A549 (cell line): ENCODE data around the gene LAMB2. TPM values are rescaled to one million over a fixed set of nuclear protein-coding genes. Genes with fewer than 3 reads are reported as not detected.
A peak's percentile ranks its signal among the peaks of the same experiment; 100 is the strongest.

Source experiments
- ATAC-seq, 2 experiments: fragments of 200-7000 bp in 1 of 2; fragments of >200 bp in 1 of 2; cut with Nextera tagmentation in 1 of 2; cut with Tn5 transposase in 1 of 2; 3 replicates each; pipeline versions ENCODE4 v1.8.0 to v1.9.1; 2018 to 2020; ENCODE audit warnings: mild to moderate bottlenecking in 1 of 2, moderate library complexity in 1 of 2
- CTCF ChIA-PET: fragments of 300-600 bp; sonication (Branson Sonifier 250); formaldehyde crosslinking; extraction: SDS; loops from one replicate; lab custom pipeline; 2021; ENCODE audit warnings: antibody characterized with exemption, inconsistent platforms; lab: Yijun Ruan, JAX
- POLR2A ChIA-PET: fragments of 350-600 bp; formaldehyde crosslinking; extraction: SDS; loops from one replicate; lab custom pipeline; 2021; ENCODE audit warnings: antibody characterized with exemption, inconsistent platforms; lab: Yijun Ruan, JAX
- DNase-seq, 2 experiments: peaks; one replicate each; pipeline versions ENCODE4 v3.0.0 to v3.0.0-alpha.2; 2011 to 2016; ENCODE audit warnings: low read depth in 1 of 2, low spot score in 1 of 2
- FAIRE-seq: peaks from 2 replicates; lab custom pipeline; 2011; peaks lifted over from hg19 to GRCh38; lab: Jason Lieb, UNC
- H3K27ac ChIP-seq, 2 experiments: fragments of >200 bp; sonication (Bioruptor Twin); formaldehyde crosslinking; 3 replicates each; pipeline ENCODE4 v1.5.1; 2016 to 2017
- H3K4me1 ChIP-seq: fragments of >200 bp; sonication (Bioruptor Twin); formaldehyde crosslinking; 3 replicates; pipeline ENCODE4 v1.6.1; 2016
- H3K4me2 ChIP-seq: fragments of >200 bp; sonication (Bioruptor Twin); formaldehyde crosslinking; 3 replicates; pipeline ENCODE4 v1.6.1; 2016
- H3K4me3 ChIP-seq: fragments of >200 bp; sonication (Bioruptor Twin); formaldehyde crosslinking; 3 replicates; pipeline ENCODE4 v1.5.1; 2016
- H3K9me3 ChIP-seq: fragments of >200 bp; sonication (Bioruptor Twin); formaldehyde crosslinking; 3 replicates; pipeline ENCODE4 v1.6.1; 2016
- ATOH8 ChIP-seq: fragments of 250-450 bp; sonication (Bioruptor Pico); IDR thresholded peaks from 2 replicates; pipeline ENCODE4 v1.5.0; 2020; ENCODE audit warnings: low read depth, mild to moderate bottlenecking, moderate library complexity
- BCL3 ChIP-seq: fragments of >200 bp; sonication (Bioruptor Twin); formaldehyde crosslinking; IDR thresholded peaks from 3 replicates; pipeline ENCODE4 v1.6.1; 2016
- BHLHE40 ChIP-seq: IDR thresholded peaks from 2 replicates; pipeline ENCODE4 v1.6.1; 2012; ENCODE audit warnings: low read depth, low read length, inconsistent platforms
- CBX2 ChIP-seq: fragments of 200-600 bp; sonication (generic); IDR thresholded peaks from 2 replicates; pipeline ENCODE4 v1.6.1; 2016; ENCODE audit warnings: low read depth, mild to moderate bottlenecking, borderline replicate concordance
- CBX8 ChIP-seq: fragments of 200-600 bp; sonication (generic); IDR thresholded peaks from 2 replicates; pipeline ENCODE4 v1.6.1; 2016
- E2F6 ChIP-seq: IDR thresholded peaks from 2 replicates; pipeline ENCODE4 v1.6.1; 2012; ENCODE audit warnings: low read depth, borderline replicate concordance
- EHMT2 ChIP-seq: fragments of 200-600 bp; sonication (generic); IDR thresholded peaks from 2 replicates; pipeline ENCODE4 v1.6.1; 2016; ENCODE audit warnings: antibody characterized with exemption, low read depth, mild to moderate bottlenecking, moderate library complexity
- FOSB ChIP-seq: fragments of 250-450 bp; sonication (Bioruptor Pico); IDR thresholded peaks from 2 replicates; pipeline ENCODE4 v1.5.0; 2020; ENCODE audit warnings: mild to moderate bottlenecking, moderate library complexity
- FOSL2 ChIP-seq, 2 experiments: fragments of 450-650 bp in 1 of 2; fragments of >200 bp in 1 of 2; sonication (Bioruptor Twin) in 1 of 2; formaldehyde crosslinking; IDR thresholded peaks; 2 replicates each; pipeline versions ENCODE4 v1.5.0 to v1.6.1; 2016 to 2020; ENCODE audit warnings: mild to moderate bottlenecking in 1 of 2, moderate library complexity in 1 of 2
- FOXS1 ChIP-seq: fragments of 250-450 bp; sonication (Bioruptor Pico); IDR thresholded peaks from 2 replicates; pipeline ENCODE4 v1.5.0; 2020; ENCODE audit warnings: mild to moderate bottlenecking, moderate library complexity
- HDAC2 ChIP-seq: fragments of 200-600 bp; sonication (generic); IDR thresholded peaks from 2 replicates; pipeline ENCODE4 v1.6.1; 2016
- HES2 ChIP-seq: fragments of >200 bp; sonication (Bioruptor Twin); formaldehyde crosslinking; IDR thresholded peaks from 2 replicates; pipeline ENCODE4 v1.6.1; 2016
- HEYL ChIP-seq: fragments of 250-450 bp; sonication (Bioruptor Pico); IDR thresholded peaks from 2 replicates; pipeline ENCODE4 v1.8.0; 2021; ENCODE audit warnings: mild to moderate bottlenecking, moderate library complexity
- HMGXB4 ChIP-seq: fragments of 250-450 bp; sonication (Bioruptor Pico); IDR thresholded peaks from 2 replicates; pipeline ENCODE4 v1.5.0; 2021; ENCODE audit warnings: mild to moderate bottlenecking, moderate library complexity, borderline replicate concordance
- HOXB5 ChIP-seq: fragments of 250-450 bp; sonication (Bioruptor Pico); IDR thresholded peaks from 2 replicates; pipeline ENCODE4 v1.5.0; 2020; ENCODE audit warnings: mild to moderate bottlenecking, moderate library complexity
- JUN ChIP-seq, 2 experiments: fragments of >200 bp; sonication (Bioruptor Twin); formaldehyde crosslinking; IDR thresholded peaks; 2 replicates in 1 of 2; 3 replicates in 1 of 2; pipeline ENCODE4 v1.6.1; 2016 to 2017
- JUNB ChIP-seq: fragments of >200 bp; sonication (Bioruptor Twin); formaldehyde crosslinking; IDR thresholded peaks from 2 replicates; pipeline ENCODE4 v1.6.1; 2016
- KDM1A ChIP-seq: fragments of 200-600 bp; sonication (generic); IDR thresholded peaks from 2 replicates; pipeline ENCODE4 v1.6.1; 2016; ENCODE audit warnings: low read depth, mild to moderate bottlenecking
- MAFK ChIP-seq: fragments of 450-650 bp; IDR thresholded peaks from 2 replicates; pipeline ENCODE4 v1.6.1; 2014; ENCODE audit not compliant: partially characterized antibody
- NFE2L2 ChIP-seq: fragments of 150-350 bp; conservative IDR thresholded peaks from 2 replicates; pipeline ENCODE4 v1.6.1; 2014; ENCODE audit warnings: low read length
- NPAS2 ChIP-seq: fragments of 250-450 bp; sonication (Bioruptor Pico); IDR thresholded peaks from 2 replicates; pipeline ENCODE4 v1.8.0; 2022; ENCODE audit warnings: mild to moderate bottlenecking, moderate library complexity, borderline replicate concordance
- PHF8 ChIP-seq: fragments of 200-600 bp; sonication (generic); IDR thresholded peaks from 2 replicates; pipeline ENCODE4 v1.6.1; 2016; ENCODE audit warnings: low read depth, mild to moderate bottlenecking, antibody characterized with exemption, moderate library complexity, borderline replicate concordance
- POLR2A ChIP-seq: IDR thresholded peaks from 2 replicates; pipeline ENCODE4 v1.6.1; 2012; ENCODE audit warnings: mild to moderate bottlenecking, low read length
- RAD21 ChIP-seq, 2 experiments: fragments of >200 bp in 1 of 2; sonication (Bioruptor Twin) in 1 of 2; formaldehyde crosslinking in 1 of 2; IDR thresholded peaks in 1 of 2; conservative IDR thresholded peaks in 1 of 2; 2 replicates in 1 of 2; 3 replicates in 1 of 2; pipeline ENCODE4 v1.6.1; 2012 to 2018; ENCODE audit warnings: inconsistent platforms in 1 of 2
- RCOR1 ChIP-seq: fragments of 150-350 bp; IDR thresholded peaks from 2 replicates; pipeline ENCODE4 v1.6.1; 2014; ENCODE audit warnings: antibody characterized with exemption, low read length, low read depth
- SREBF2 ChIP-seq: fragments of 450-650 bp; IDR thresholded peaks from 2 replicates; pipeline ENCODE4 v1.6.1; 2014; ENCODE audit warnings: mild to moderate bottlenecking, moderate library complexity
- TP53 ChIP-seq: fragments of 250-450 bp; sonication (Bioruptor Pico); IDR thresholded peaks from 2 replicates; pipeline ENCODE4 v1.5.0; 2021; ENCODE audit warnings: mild to moderate bottlenecking, moderate library complexity
- ZFP36 ChIP-seq: fragments of 450-650 bp; IDR thresholded peaks from 2 replicates; pipeline ENCODE4 v1.6.1; 2014; ENCODE audit warnings: borderline replicate concordance; ENCODE audit not compliant: partially characterized antibody
- ZSCAN20 ChIP-seq: fragments of 250-450 bp; sonication (Bioruptor Pico); IDR thresholded peaks from 2 replicates; pipeline ENCODE4 v1.8.0; 2022; ENCODE audit warnings: mild to moderate bottlenecking, moderate library complexity
- WGBS: methylation state at CpG from one replicate; pipeline ENCODE4 v1.1.6; 2017; ENCODE audit errors: missing lambda C conversion rate; 5-methylcytosine and 5-hydroxymethylcytosine counted together
- polyA plus RNA-seq, 4 experiments: library from polyadenylated mRNA; depleted of rRNA in 3 of 4; stranded (reverse); fragments of >200 nt; fragmentation: RNase III in 1 of 4; extraction: RNeasy Plus Mini Kit Qiagen cat#74134 plus additional on column Dnase treatment in 1 of 4; gene quantifications; 2 replicates in 3 of 4; 3 replicates in 1 of 4; pipeline ENCODE4 v1.2.3, GENCODE V29; 2011 to 2017

The LAMB2 gene
- polyA plus RNA-seq, 2 of the 4 experiments (the other 2 are of a cell fraction), result 87.3 to 146 TPM

- TF ChIP-seq NFE2L2, result no peak
Measured at GRCh38 chr3:49120438-49121131, 12.3 kb downstream of the LAMB2 start, which contains the start of gene USP19 (continued).

GRCh38 chr3:49120096-49120437 lies 12.8 kb downstream of the LAMB2 start:
- ChIA-PET POLR2A (interaction anchor here (1.0 to 1.4 kb wide), 5 partner anchors 9 to 91 kb away, joined by 3 to 12 read pairs (median 5); partner anchors contain the start of genes IMPDH2 and QRICH1), CTCF (interaction anchor here (1.7 kb wide), 1 partner anchor 25 kb away, joined by 7 read pairs; no protein-coding TSS in a partner anchor)
- Histone ChIP-seq H3K4me1 (peaks cover 14% of the 10 kb centered on the region), H3K4me3 (peak overlapping the region; percentile 93), H3K9me3 (no peaks in the 10 kb centered on the region), H3K4me2 (peak overlapping the region; percentile 93), H3K27ac (peak overlapping the region; percentile 93 to 99)
- 0% methylated on average over 1 of the region's 9 CpGs for WGBS
- DNase-seq, result peak in 1 of 2 experiments; percentile 17
- TF ChIP-seq ZFP36, result no peak
- no peak for TF ChIP-seq ZSCAN20 (CRISPR knock-in tag)
- no peak for TF ChIP-seq RCOR1
- no peak for TF ChIP-seq POLR2A
- no peak for TF ChIP-seq BCL3
- TF ChIP-seq HES2, result no peak
- no peak for TF ChIP-seq NFE2L2
- no peak for TF ChIP-seq HDAC2
- TF ChIP-seq FOSB (CRISPR knock-in tag), result no peak
- TF ChIP-seq ATOH8 (CRISPR knock-in tag), result no peak
- no peak for TF ChIP-seq MAFK
- no peak for TF ChIP-seq BHLHE40
- TF ChIP-seq PHF8, result no peak
- TF ChIP-seq SREBF2, result no peak
- TF ChIP-seq HOXB5 (CRISPR knock-in tag), result no peak
- FAIRE-seq, result no peak
- peak; percentile 4 to 11; a peak in 3 of 6 replicates for ATAC-seq

- 44% methylated on average over 2 of the region's 3 CpGs for WGBS
- CTCF ChIA-PET, result interaction anchor here (1.7 kb wide), 1 partner anchor 25 kb away, joined by 7 read pairs; no protein-coding TSS in a partner anchor
Measured at GRCh38 chr3:49119439-49119838, 13.4 kb downstream of the LAMB2 start.

More at GRCh38 chr3:49119439-49119838, 13.4 kb downstream of the LAMB2 start:
- Histone ChIP-seq H3K9me3 (no peaks in the 10 kb centered on the region), H3K4me3 (peak overlapping the region; percentile 93), H3K4me1 (peaks cover 14% of the 10 kb centered on the region), H3K27ac (peak overlapping the region; percentile 93 to 99; a peak in 4 of 6 replicates), H3K4me2 (peak overlapping the region; percentile 93)
- no peak for TF ChIP-seq JUN (IDR thresholded peaks at IDR 0.05)
- TF ChIP-seq HES2, result no peak
- TF ChIP-seq ATOH8 (CRISPR knock-in tag), result no peak
- no peak for TF ChIP-seq PHF8
- TF ChIP-seq FOXS1, result no peak
- no peak for TF ChIP-seq HOXB5 (CRISPR knock-in tag)
- TF ChIP-seq ZFP36, result no peak
- no peak for TF ChIP-seq TP53 (CRISPR knock-in tag)
- no peak for TF ChIP-seq FOSL2 (IDR thresholded peaks at IDR 0.05)
- no peak for TF ChIP-seq FOSL2 (CRISPR knock-in tag; IDR thresholded peaks at IDR 0.05)
- TF ChIP-seq RAD21 (conservative IDR thresholded peaks at IDR 0.05 in 1 of 2, IDR thresholded peaks at IDR 0.05 in 1 of 2), result no peak
- TF ChIP-seq POLR2A, result no peak
- no peak for TF ChIP-seq NPAS2 (CRISPR knock-in tag)
- no peak for TF ChIP-seq KDM1A
- no peak for TF ChIP-seq E2F6
- no peak for TF ChIP-seq JUNB
- no peak for TF ChIP-seq CBX8
- no peak for TF ChIP-seq HEYL (CRISPR knock-in tag)
- no peak for TF ChIP-seq HMGXB4 (CRISPR knock-in tag)
- no peak for TF ChIP-seq CBX2
- no peak for TF ChIP-seq EHMT2
- POLR2A ChIA-PET, result no interaction called here
- DNase-seq (no peak), ATAC-seq (no peak), FAIRE-seq (no peak)
